Natural killer cell (primary cell): ENCODE data around the gene TBCE. TPM values are rescaled to one million over a fixed set of nuclear protein-coding genes. Genes with fewer than 3 reads are reported as not detected.

Source experiments
- ATAC-seq, 3 donors: fragments of 150-1000 bp in 2 of 3; fragments of 200-7000 bp in 1 of 3; cut with Tn5 transposase; 1 replicate in 1 of 3; 2 replicates in 2 of 3; pipeline ENCODE4 v1.10.0; 2021; ENCODE audit warnings: mild to moderate bottlenecking in 2 of 3, moderate library complexity in 2 of 3
- DNase-seq, 2 donors: peaks; one replicate each; pipeline versions ENCODE4 v3.0.0 to v3.0.0-alpha.2; 2013 to 2021; ENCODE audit warnings: mixed read lengths in 1 of 2
- H3K27ac ChIP-seq: one replicate; pipeline ENCODE4 v1.5.1; 2013; ENCODE audit warnings: mild to moderate bottlenecking, low read length
- H3K27me3 ChIP-seq: one replicate; pipeline ENCODE4 v1.6.1; 2013; ENCODE audit warnings: low read length; ENCODE audit not compliant: control insufficient read depth, insufficient read depth
- H3K36me3 ChIP-seq: one replicate; pipeline ENCODE4 v1.6.1; 2013; ENCODE audit warnings: low read length; ENCODE audit not compliant: control insufficient read depth, insufficient read depth
- H3K4me1 ChIP-seq: one replicate; pipeline ENCODE4 v1.6.1; 2013; ENCODE audit warnings: low read length; ENCODE audit not compliant: control insufficient read depth, insufficient read depth
- H3K4me3 ChIP-seq: one replicate; pipeline ENCODE4 v1.5.1; 2013; ENCODE audit warnings: low read length
- H3K9me3 ChIP-seq: one replicate; pipeline ENCODE4 v1.6.1; 2013; ENCODE audit warnings: low read length; ENCODE audit not compliant: control insufficient read depth, insufficient read depth
- H3K27ac Mint-ChIP-seq, 2 donors: one replicate each; pipeline ENCODE4 v1.8.0; 2022; ENCODE audit warnings: mild to moderate bottlenecking in 2 of 2, mixed read lengths in 2 of 2, moderate library complexity in 1 of 2
- H3K27me3 Mint-ChIP-seq, 2 donors: one replicate each; pipeline ENCODE4 v1.8.0; 2022; ENCODE audit warnings: low read depth in 2 of 2, mixed read lengths in 2 of 2
- H3K36me3 Mint-ChIP-seq: one replicate; pipeline ENCODE4 v1.8.0; 2022; ENCODE audit warnings: mixed read lengths
- H3K4me1 Mint-ChIP-seq, 2 donors: one replicate each; pipeline ENCODE4 v1.8.0; 2022; ENCODE audit warnings: mixed read lengths in 2 of 2
- H3K4me3 Mint-ChIP-seq: one replicate; pipeline ENCODE4 v1.8.0; 2022; ENCODE audit warnings: mild to moderate bottlenecking, moderate library complexity, mixed read lengths
- H3K9me3 Mint-ChIP-seq, 2 donors: one replicate each; pipeline ENCODE4 v1.8.0; 2022; ENCODE audit warnings: mixed read lengths in 2 of 2
- WGBS: methylation state at CpG from one replicate; pipeline ENCODE4 v1.1.7; 2013; ENCODE audit warnings: missing lambda C conversion rate; ENCODE audit not compliant: insufficient coverage; 5-methylcytosine and 5-hydroxymethylcytosine counted together
- intact Hi-C: fragments of 100-400 bp; cut with micrococcal nuclease; formaldehyde crosslinking; loops from one replicate; pipeline ENCODE4 v1.14.2; 2022
- total RNA-seq, 4 donors: library from RNA; stranded (reverse); fragments of 120-200 nt in 1 of 4; gene quantifications; one replicate each; pipeline versions ENCODE4 v1.2.3 to v1.2.4, GENCODE V29; 2013 to 2022
- TF ChIP-seq, protein P1 (sequence below): fragments of 200-600 bp; IDR thresholded peaks from one replicate; pipeline ENCODE4 v1.8.0; 2022; ENCODE audit warnings: antibody characterized with exemption

TBCE gene
- total RNA-seq, 3 donors from 2014 or later (not counting 1 experiment from before 2014, with no cell fraction given), result 24.1 to 25.2 (median 25.0) TPM

DNA sequence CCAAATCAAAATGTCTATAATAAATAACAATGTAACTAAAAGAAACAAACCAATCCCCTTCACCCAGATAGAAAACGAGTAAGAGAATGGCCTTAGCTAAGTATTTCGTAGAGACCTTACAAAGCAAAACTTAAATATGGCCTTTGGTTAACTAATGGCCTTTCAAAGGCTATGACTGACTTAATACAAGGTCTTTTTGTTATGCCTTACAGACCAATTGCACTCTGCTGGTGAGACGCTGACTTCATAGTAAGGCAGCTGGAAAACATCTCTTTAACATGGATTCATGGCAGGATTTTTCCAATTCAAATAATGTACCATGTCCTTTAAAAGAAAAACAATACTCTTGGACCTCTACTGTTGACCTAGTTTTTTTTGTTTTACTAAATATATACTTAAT, 15.8 kb upstream of the TBCE start:
- Histone ChIP-seq H3K4me3 (no peak overlapping the region), H3K36me3 (no peaks in the 10 kb centered on the region), H3K27me3 (no peaks in the 10 kb centered on the region), H3K27ac (no peak overlapping the region), H3K4me1 (no peaks in the 10 kb centered on the region), H3K9me3 (no peaks in the 10 kb centered on the region)
- no peak overlapping the region for H3K27ac Mint-ChIP-seq
- 98% methylated on average over 3 of the region's 3 CpGs for WGBS
- no peak for DNase-seq
- H3K4me3 Mint-ChIP-seq, result no peak overlapping the region
- no peaks in the 10 kb centered on the region for H3K36me3 Mint-ChIP-seq
- no peak for ATAC-seq
- H3K4me1 Mint-ChIP-seq, result no peaks in the 10 kb centered on the region
- no peaks in the 10 kb centered on the region for H3K9me3 Mint-ChIP-seq
- intact Hi-C loops, result no loop called here
- H3K27me3 Mint-ChIP-seq, result peaks cover 0 to 4% of the 10 kb centered on the region in 2 donors
- TF ChIP-seq, protein P1, sequence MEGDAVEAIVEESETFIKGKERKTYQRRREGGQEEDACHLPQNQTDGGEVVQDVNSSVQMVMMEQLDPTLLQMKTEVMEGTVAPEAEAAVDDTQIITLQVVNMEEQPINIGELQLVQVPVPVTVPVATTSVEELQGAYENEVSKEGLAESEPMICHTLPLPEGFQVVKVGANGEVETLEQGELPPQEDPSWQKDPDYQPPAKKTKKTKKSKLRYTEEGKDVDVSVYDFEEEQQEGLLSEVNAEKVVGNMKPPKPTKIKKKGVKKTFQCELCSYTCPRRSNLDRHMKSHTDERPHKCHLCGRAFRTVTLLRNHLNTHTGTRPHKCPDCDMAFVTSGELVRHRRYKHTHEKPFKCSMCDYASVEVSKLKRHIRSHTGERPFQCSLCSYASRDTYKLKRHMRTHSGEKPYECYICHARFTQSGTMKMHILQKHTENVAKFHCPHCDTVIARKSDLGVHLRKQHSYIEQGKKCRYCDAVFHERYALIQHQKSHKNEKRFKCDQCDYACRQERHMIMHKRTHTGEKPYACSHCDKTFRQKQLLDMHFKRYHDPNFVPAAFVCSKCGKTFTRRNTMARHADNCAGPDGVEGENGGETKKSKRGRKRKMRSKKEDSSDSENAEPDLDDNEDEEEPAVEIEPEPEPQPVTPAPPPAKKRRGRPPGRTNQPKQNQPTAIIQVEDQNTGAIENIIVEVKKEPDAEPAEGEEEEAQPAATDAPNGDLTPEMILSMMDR, result no peak

DNA sequence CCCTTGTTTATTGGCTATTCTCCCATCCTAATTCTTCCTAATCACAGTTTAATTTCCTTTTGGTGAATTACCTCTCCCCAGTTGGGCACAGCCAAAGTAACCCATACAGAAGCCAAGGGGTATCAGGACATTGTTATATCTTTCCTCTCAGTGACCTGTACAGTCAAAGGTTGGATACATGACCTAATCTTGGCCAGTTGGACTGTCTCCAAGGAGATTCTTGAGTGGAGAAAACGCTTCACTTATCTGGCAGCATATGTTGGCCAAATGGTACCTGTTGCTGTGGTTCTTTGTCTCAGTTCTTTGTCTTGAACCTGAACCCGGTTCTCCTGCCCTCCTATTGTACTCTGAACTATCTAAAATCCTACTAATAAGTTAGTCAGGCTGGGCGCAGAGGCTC, 15.3 kb upstream of the TBCE start:
- no peak overlapping the region for H3K4me3 Mint-ChIP-seq

GRCh38 chr1:235357485-235358373, 9.5 kb upstream of the TBCE start:
- Histone ChIP-seq H3K27me3 (no peaks in the 10 kb centered on the region), H3K27ac (no peak overlapping the region), H3K9me3 (no peaks in the 10 kb centered on the region), H3K36me3 (no peaks in the 10 kb centered on the region), H3K4me3 (no peak overlapping the region), H3K4me1 (no peaks in the 10 kb centered on the region)
- no peaks in the 10 kb centered on the region for H3K4me1 Mint-ChIP-seq
- no peaks in the 10 kb centered on the region for H3K36me3 Mint-ChIP-seq
- H3K9me3 Mint-ChIP-seq, result no peaks in the 10 kb centered on the region
- peaks cover 0 to 4% of the 10 kb centered on the region in 2 donors for H3K27me3 Mint-ChIP-seq
- TF ChIP-seq, protein P1, result no peak
- no peak overlapping the region for H3K4me3 Mint-ChIP-seq
- intact Hi-C loops, result no loop called here
- no peak overlapping the region for H3K27ac Mint-ChIP-seq
- no peak for DNase-seq
- ATAC-seq, result no peak
- 93% methylated on average over 10 of the region's 11 CpGs for WGBS

More for the DNA sequence above, 15.3 kb upstream of the TBCE start:
- no peaks in the 10 kb centered on the region for H3K27me3 ChIP-seq
- Mint-ChIP-seq H3K9me3 (no peaks in the 10 kb centered on the region), H3K27ac (no peak overlapping the region), H3K27me3 (peaks cover 0 to 4% of the 10 kb centered on the region in 2 donors), H3K4me1 (no peaks in the 10 kb centered on the region), H3K36me3 (no peaks in the 10 kb centered on the region)
- no peaks in the 10 kb centered on the region for H3K36me3 ChIP-seq
- H3K4me1 ChIP-seq, result no peaks in the 10 kb centered on the region
- no peak for ATAC-seq
- H3K9me3 ChIP-seq, result no peaks in the 10 kb centered on the region
- no peak for DNase-seq
- TF ChIP-seq, protein P1, result no peak
- no peak overlapping the region for H3K4me3 ChIP-seq
- intact Hi-C loops, result no loop called here
- WGBS, result 79% methylated on average over 3 of the region's 3 CpGs
- no peak overlapping the region for H3K27ac ChIP-seq
